Cortex of kidney (tissue), 1 donor: ENCODE measurements around the gene MRPS34.

Source experiments
- DNase-seq: peaks from one replicate; lab custom pipeline; 2025; lab: John Stamatoyannopoulos, UW

The MRPS34 gene

GRCh38 chr16:1727651-1728624, 45.0 kb downstream of the MRPS34 start:
- no peak for DNase-seq

DNA sequence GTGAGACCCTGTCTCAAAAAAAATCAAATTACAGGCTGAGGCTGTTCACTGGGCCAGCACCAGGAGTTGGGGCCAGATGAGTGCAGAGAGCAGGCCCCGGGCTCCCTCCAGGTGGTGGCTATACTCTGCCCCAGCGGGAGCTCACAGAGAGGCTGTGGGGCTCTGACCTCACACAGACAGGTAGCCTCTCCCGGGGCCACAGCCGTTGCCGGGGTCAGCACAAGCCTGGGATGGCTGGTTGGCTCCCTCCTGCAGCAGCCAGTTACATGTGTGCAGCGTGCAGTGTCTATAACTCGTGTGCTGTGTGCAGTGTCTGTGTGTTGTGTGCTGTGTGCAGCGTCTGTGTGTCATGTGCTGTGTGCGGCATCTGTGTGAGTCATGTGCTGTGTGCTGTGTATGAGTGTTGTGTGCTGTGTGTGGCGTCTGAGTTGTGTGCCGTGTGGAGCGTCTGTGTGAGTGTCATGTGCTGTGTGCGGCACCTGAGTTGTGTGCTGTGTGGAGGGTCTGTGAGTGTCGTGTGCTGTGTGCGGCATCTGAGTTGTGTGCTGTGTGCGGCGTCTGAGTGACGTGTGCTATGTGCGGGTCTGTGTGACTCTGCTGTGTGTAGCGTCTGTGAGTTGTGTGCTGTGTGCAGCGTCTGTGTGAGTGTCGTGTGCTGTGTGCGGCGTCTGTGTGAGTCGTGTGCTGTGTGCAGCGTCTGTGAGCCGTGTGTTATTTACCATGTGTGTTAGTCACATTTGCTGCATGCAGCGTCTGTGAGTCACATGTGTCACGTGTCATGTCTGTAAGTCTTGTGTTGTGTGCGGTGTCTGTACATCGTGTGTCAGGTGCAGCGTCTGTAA, 46.1 kb downstream of the MRPS34 start:
- DNase-seq = no peak

- DNase-seq = no peak
Measured at GRCh38 chr16:1724491-1724890, 48.4 kb downstream of the MRPS34 start.

DNA sequence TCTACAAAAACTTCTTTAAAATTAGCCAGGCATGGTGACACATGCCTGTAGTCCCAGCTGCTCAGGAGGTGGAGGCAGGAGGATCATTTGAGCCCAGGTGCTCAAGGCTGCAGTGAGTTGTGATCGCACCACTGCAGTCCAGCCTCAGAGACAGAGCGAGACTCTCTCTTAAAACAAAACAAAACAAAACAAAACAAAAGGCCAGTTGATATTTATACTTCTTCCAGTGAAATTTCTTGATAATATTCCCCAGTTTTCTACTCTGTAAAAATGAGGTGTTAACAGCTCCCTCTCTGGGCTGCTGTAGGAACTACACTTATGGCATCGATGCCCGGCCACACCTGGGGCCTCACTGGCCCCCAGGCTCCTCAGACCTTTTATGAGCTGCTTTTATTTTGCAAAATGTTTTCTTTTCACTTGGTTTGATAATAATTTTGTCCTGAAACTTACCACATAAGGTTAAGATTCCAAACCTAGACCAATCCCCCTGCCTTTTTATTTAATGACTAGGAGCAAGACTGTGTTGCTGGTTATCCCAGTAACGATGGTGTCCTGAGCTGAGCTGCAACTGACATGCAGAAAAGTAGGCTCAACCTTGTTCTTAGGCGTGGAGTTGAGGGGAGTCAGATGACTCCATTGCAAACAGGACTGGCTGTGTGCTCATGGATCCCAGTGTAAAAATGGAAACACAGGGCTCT, 49.3 kb downstream of the MRPS34 start:
- no peak for DNase-seq
